Epithelial cell of esophagus (primary cell): ENCODE measurements around the gene LCN9.

ENCODE experiments used
- DNase-seq: peaks from one replicate; pipeline ENCODE4 v3.0.0; 2010; ENCODE audit warnings: low read depth
- H3K4me3 ChIP-seq: 2 replicates; pipeline ENCODE4 v1.5.1; 2011; ENCODE audit warnings: mild to moderate bottlenecking, low read length, control low read depth
- CTCF ChIP-seq: IDR thresholded peaks from 2 replicates; pipeline ENCODE4 v1.5.1; 2011; ENCODE audit warnings: low read depth, mild to moderate bottlenecking, low read length, control low read depth, inconsistent platforms; ENCODE audit not compliant: insufficient read depth; ENCODE audit errors: missing control alignments

Gene LCN9

GRCh38 chr9:135648494-135649410 is 14.4 kb upstream of the LCN9 start:
- TF ChIP-seq CTCF, result no peak
- no peak overlapping the region for H3K4me3 ChIP-seq
- no peak for DNase-seq

GRCh38 chr9:135649508-135649907 is 13.6 kb upstream of the LCN9 start:
- no peak overlapping the region for H3K4me3 ChIP-seq
- TF ChIP-seq CTCF, result no peak
- no peak for DNase-seq

GRCh38 chr9:135650408-135650807 is 12.7 kb upstream of the LCN9 start:
- DNase-seq, result no peak
- no peak for TF ChIP-seq CTCF
- no peak overlapping the region for H3K4me3 ChIP-seq

GRCh38 chr9:135655317-135655716 is 7.8 kb upstream of the LCN9 start:
- TF ChIP-seq CTCF, result no peak
- no peak overlapping the region for H3K4me3 ChIP-seq
- DNase-seq, result no peak

GRCh38 chr9:135657416-135657815 is 5.7 kb upstream of the LCN9 start:
- no peak for DNase-seq
- H3K4me3 ChIP-seq, result no peak overlapping the region
- no peak for TF ChIP-seq CTCF

- no peak overlapping the region for H3K4me3 ChIP-seq
- no peak for TF ChIP-seq CTCF
- DNase-seq, result no peak
Measured at GRCh38 chr9:135659252-135659651, 3.9 kb upstream of the LCN9 start.

- DNase-seq, result no peak
- no peak for TF ChIP-seq CTCF
- H3K4me3 ChIP-seq, result no peak overlapping the region
Measured at GRCh38 chr9:135660407-135660806, 2.7 kb upstream of the LCN9 start.
